CD4-positive, alpha-beta T cell treated with Interleukin-17A for 1 hour (primary cell): ENCODE data around the gene SKA2.
"Not testable (repeated sequence)": the region's sequence is repeated elsewhere in the genome, so short reads cannot be mapped to it uniquely, and the experiment has no call there.

Experiments used
- DNase-seq: peaks from one replicate; pipeline ENCODE4 v3.0.0-alpha.2; 2020

SKA2 gene

DNA sequence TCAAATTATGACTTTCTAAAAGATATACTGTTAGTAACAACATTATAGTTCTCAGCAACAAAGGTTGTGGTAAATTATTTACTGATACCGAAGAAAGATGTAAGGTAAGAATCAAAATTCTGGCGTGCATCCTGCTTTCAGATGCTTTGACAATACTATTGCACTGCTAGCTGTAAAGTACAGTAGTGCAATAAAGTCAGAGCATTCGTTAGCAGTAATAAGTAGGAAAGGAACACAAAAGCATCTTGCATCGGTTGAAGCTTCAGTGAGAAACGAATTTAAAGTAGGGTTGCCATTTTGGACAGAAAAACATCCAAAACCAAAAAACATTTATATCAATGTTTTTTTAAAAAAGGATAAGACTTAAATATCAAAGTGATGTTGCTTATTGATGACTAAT is 4.0 kb downstream of the SKA2 start:
- no peak for DNase-seq

DNA sequence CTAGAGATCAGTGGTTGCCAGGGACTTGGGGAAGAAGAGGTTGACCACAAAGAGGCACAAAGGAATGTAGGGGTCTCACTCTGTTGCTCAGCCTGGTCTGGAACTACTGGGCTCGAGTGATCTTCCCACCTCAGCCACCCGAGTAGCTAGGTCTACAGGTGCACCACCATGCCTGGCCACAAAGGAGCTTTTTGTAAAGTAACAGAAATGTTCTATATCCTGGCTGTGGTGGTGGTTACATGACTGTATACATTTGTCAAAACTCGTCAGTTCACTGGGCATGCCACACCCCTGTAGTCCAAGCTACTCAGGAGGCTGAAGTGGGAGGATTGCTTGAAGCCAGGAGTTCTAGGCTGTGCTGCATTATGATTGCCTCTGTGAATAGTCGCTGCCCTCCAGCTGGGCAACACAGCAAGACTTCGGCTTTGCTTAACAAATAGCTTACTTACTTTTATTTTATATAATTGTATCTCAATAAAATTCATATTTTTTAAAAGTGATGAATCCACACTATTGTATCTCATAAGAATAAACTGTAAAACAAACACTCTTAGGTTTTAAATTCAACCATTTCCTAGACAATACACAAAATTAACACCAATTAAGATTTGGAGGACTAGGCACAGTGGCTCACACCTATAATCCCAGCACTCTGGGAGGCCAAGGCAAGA is 5.0 kb downstream of the SKA2 start:
- no peak for DNase-seq

DNA sequence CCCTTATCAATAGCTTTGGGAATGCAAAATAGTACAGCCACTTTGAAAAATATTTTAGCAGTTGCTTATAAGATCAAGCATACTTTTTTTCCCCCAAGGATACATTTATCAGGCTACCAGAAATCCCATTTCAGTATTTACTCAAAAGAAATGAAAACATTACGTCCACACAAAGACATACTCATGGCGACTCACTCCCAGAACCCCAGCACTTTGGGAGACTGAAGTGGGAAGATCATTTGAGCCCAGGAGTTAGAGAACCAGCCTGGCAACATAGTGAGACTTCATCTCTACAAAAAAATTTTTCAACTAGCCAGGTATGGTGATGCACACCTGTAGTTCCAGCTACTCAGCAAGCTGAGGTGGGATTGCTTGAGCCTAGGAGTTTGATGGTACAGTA is 5.9 kb downstream of the SKA2 start:
- DNase-seq = no peak

DNA sequence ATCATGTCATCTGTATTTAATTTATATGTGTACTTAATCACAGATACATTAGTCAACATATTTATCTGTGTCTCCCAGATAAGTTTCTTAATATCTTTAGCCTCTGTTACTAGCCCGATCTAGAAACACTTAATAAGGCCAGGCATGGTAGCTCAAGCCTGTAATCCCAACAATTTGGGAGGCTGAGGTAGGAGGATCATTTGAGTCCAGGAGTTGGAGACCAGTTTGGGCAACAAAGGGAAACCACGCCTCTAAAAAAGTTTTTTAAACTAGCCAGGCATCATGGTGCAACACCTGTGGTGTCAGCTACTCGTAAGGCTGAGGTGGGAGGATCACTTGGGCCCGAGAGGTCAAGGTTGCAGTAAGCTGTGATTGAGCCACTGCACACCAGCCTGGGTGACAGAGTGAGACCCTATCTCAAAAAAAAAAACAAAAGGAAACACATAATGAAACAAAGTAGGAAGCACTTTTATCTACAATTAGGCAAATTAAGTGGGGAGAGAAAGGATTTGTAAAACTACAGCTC is 9.4 kb downstream of the SKA2 start:
- DNase-seq = no peak

DNA sequence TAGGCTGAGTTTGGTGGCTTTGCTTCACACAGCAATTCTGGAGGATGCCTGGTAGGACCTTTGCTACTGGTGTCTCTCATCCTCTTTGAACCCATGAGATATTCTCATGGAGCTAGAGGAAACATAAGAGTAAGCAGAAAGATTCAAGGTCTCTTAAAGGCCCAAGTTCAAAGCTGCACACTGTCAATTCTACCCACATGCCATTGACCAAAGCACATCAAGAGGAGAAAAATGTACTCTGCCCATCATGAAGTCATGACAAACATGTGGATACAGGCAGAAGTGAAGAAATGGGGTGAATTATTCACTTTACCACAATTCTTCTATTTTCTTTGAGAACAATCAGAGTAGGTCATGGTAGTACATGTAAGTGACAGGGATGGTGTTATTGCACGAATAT is 13.1 kb downstream of the SKA2 start:
- no peak for DNase-seq

DNA sequence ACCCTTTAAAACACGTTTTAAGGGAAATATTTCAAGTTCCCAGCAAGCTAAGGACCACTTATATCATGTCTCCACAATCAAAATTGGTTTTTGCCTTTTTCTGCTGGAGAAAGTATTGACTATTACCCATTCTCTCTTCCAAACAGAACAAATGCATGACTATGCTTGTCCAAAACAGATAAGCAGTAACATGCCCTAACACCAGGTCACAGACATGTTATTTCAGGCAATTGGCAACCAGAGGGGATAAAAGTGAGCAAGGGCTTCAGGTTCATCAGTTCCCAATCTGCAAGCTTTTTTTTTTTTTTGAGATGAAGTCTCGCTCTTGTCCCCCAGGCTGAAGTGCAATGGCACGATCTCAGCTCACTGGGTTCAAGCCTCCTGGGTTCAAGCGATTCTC is 15.0 kb downstream of the SKA2 start:
- no peak for DNase-seq

DNA sequence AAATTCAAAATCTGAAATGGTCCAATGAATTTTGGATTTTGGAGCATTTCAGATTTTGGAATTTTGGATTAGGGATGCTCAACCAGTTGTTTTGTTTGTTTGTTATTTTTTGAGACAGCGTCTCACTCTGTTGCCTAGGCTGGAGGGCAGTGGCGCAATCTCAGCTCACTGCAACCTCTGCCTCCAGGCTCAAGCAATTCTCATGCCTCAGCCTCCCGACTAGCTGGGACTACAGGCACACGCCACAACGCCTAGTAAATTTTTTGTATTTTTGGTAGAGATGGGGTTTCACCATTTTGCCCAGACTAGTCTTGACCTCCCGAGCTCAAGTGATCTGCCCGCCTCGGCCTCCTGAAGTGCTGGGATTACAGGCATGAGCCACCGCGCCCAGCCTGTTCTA is 16.6 kb downstream of the SKA2 start:
- DNase-seq = not testable (repeated sequence)

DNA sequence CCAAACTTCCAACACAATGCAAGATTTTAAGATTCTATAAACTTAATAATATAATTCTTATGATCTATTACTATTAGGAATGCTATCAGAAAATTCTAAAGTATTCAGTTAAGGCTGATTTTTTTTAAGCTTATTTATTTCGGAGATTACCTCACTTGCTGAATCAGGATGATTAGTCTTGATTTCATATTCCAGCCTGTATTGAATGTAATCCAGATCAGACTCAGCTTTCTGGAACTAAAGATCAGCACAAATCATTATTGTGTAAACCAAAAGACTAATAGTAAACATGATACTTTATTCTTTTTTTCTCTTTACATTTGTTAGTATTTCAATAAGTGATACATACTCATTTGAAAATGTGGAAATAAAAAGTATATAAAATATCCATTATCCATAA is 23.9 kb downstream of the SKA2 start:
- DNase-seq = no peak

DNA sequence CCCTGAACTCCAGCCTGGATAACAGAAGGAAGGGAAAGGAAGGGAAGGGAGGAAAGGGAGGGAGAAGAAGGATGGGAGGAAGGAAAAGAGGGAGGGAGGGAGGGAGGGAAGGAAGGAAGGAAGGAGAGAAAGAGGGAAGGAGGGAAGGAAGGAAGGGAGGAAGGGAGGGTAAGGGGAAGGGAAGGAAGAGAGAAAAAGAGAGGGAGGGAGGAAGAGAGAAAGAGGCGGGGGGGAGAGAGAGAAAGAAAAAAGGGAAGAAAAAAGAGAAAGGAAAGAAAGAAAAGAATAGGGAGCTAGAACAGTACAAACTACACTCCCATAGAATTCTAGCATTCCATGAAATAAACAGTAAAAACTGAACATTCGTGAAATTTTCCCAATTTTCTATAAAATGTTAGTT is 25.2 kb downstream of the SKA2 start:
- DNase-seq = no peak

DNA sequence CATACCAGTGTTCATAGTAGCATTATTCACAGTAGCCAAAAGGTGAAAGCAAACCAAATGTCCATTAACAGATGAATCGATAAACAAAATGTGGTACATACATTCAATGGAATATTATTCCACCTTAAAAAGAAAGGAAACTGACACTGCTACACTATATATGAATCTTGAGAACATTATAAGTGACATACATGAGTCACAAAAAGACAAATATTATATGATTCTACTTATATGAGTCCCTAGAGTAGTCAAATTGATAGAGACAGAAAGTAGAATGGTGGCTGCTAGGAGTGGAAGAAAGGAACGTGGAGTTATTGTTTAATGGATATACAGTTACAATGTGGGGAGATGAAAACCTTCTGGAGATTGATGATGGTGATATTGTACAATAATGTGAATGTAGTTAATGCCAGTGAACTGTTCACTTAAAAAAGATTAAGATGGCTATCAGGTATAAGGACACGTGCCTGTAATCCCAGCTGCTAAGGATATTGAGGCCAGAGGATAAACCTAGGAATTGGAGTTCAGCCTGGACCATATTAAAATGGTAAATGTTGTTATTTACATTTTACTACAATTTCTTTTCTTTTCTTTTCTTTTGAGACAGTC is 28.1 kb downstream of the SKA2 start:
- DNase-seq = no peak

DNA sequence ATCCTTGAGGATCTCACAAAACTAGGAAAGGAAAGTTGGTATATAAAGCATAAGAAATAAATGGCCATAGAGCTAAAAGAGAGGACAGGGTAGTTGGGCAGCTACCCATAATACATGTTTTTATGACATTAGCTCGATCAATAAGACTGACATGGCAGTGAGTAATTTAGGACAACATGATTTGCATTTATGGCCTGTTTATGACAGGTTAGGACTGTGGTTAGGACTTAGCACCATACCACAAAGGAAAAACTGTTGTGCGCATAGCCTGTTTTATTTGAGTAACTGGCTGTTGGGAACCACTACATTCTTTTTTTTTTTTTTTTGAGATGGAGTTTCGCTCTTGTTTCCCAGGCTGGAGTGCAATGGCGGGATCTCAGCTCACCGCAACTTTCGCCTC is 30.3 kb downstream of the SKA2 start:
- DNase-seq = no peak

DNA sequence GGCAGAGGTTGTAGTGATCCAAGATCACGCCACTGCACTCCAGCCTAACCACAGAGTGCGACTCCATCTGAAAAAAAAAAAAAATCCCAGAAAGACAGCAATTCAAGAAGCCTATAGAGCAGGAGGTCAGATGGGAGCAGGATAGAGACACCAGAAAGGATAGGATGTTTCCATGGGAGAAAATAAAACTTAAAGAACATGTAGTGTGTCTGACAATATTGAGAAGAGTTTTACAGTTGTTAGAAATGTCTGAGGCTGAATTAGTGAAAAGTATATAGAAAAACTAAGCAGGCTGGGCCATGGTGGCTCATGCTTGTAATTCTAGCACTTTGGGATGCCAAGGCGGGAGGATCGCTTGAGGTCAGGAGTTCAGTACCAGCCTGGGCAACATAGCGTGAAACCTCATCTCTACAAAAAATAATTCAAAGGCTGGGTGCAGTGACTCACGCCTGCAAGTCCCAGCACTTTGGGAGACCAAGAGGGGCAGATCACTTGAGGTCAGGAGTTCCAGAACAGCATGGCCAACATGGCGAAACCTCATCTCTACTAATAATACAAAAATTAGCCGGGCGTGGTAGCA is 33.0 kb downstream of the SKA2 start:
- DNase-seq = no peak

DNA sequence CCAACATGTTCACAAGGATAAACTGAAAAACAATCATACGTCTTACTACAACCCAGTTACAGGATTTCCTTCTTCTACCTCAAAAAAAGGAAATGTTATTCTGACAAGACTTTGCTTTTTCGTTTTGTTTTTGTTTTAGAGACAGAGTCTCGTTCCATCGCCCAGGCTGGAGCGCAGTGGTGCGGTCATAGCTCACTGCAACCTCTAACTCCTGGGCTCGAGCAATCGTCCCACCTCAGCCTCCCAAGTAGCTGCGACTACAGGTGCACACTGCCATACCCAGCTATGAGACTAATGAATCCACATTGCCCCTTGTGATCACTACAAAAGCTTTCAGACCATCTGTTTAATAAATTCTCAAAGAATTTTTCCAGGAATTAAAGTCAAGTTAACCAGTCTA is 39.5 kb downstream of the SKA2 start:
- DNase-seq = no peak

DNA sequence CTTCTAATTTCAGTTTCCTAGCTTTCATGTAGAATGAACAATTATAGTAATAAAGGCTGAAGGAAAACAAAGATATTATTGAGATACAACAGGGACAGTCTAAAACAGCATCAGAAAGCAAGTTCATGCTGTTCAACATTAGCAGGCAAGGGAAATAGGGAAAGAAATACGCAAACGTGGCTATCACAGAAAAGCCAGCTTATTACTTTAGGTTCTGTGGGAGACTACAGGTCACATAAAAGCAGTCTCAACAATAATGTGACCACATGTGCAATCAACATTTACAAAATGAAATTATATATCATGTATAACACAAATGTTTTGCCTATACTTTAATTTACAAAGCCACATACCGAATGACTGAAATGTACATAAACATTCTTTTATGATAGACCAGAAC is 43.4 kb downstream of the SKA2 start:
- no peak for DNase-seq

DNA sequence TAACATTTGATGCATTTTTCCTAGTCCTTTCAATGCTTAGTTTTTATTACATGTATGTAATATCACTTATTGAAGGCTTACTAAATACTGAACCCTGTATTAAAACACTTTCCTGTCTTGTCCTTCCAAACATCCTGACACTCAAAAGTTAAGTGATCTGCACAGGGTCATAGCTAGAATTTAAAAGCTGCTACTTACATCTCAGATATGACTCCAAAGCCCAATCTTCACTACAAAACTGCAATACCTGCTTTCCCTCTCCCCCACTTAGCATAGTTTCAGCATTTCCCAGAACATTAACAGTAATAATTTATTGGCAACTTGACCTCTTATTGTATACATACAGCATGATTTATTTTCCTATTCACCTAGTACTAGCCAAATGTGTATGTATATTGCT is 44.0 kb downstream of the SKA2 start:
- no peak for DNase-seq

DNA sequence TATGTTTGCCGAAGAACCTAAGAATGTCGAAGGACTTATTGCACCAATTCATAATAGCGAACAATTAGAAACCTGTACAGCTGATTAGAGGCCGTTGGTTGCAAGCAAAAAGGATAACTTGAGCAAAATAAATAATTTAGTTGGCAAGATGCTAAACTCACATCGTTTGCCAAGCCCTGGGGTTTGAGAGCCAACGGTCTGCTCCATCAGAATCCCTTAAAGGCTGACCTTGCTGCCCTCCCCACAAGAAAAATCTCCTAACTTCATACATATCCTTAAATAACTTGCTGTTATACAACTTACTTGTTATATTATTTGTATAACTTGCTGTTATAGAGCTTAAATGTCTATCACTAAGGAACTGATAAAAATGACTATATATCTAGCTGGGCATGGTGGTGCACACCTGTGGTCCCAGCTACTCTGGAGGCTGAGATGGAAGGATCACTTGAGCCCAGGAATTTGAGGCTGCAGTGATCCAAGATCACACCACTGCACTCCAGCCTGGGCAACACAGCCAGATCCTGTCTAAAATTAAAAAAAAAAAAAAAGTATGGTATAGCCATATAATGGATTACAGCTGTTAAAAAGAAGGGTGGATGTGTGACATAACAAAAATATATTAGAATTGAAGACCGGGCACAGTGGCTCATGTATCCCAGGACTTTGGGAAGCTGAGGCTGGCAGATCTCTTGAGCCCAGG is 46.4 kb downstream of the SKA2 start:
- no peak for DNase-seq

DNA sequence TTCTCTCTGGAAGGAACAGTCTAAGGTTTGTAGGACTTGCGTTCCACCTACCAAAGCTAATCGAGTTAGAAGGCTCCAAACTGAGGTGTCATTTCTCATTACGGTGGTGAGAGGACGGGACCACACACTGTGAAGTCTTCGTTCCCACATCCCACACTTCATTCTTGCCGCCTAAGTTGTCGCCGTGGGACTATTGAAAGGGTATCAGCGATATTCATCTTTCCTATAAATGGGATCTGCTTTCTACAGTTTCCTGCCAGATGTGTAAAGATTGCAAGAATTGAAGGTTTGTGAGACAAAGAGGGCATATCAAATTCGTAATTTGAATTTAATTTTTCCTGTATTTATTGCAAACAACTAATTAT is 47.7 kb downstream of the SKA2 start:
- no peak for DNase-seq

DNA sequence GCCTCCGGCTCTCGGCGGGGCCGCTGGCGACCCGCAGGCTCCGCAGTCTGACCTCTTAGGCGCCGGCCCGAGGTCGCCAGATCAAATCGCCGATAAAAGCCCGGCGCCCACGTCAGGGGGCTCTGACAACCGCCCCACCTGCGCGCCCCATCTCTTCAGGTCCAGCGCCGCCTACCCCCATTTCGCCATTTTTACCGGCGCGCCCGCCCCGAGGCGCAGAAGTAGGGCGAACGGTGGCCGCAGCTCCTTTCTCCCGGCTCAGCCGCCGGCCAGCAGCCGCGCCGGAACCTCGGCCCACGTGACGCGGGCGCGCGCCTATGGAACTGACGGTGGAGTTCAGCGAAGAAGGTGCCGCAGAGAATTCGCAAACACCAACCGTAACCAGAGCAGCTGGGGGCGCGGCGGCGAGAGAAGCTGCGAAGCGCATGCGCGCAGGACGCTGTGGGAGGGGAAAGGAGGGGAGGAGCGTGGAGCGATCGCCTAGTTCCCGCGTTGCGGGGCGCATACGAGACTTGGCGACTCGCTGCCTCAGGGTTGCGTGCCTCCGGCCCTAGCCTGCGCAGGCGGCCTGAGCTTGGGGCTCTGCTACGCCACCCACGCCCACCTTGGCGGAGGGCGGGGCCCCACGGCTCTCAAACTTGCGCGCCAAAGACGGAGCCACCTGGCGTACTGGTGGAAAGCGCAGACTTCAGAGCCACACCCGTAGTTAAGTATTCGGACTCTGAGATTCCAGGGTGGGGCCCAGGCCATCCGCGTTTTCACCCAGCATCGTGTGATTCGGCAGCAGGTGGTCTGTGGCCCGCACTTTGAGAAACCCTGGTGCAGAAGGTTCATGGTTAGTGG is 48.3 kb downstream of the SKA2 start, which contains the start of gene TRIM37:
TSS of gene TRIM37 (minus strand) at position 418 of the 843 bp plus-strand sequence. CDS start 419 bp downstream, outside the sequence.
- peak; percentile 99 for DNase-seq

DNA sequence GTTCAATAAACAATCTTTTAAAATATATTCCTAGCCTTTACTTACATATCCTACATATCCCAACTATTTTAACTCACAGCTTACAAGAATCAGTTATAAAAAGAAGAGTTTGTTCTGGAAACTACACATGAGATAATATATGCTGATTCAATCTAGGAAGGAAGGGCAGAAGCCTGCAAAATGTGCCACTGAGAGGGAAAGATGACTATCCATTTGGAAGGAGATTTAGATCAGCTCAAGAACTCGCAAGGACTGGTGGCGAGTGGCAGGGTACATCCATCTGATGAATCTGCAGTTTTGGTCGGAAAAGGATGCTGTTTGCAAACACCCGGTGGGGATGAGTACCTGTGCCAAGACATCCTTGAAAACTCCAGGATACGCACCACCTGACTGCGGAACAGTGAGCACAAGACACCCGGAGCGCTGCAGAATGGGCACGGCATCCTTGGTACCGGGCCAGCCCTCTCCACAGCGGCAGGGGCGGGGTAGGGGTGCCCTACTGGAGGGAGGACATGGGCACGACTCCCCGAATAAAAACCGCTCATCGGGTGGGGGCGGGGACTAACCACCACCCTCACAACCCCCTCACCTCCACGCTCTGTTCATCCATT is 49.0 kb downstream of the SKA2 start:
- peak; percentile 82 for DNase-seq

DNA sequence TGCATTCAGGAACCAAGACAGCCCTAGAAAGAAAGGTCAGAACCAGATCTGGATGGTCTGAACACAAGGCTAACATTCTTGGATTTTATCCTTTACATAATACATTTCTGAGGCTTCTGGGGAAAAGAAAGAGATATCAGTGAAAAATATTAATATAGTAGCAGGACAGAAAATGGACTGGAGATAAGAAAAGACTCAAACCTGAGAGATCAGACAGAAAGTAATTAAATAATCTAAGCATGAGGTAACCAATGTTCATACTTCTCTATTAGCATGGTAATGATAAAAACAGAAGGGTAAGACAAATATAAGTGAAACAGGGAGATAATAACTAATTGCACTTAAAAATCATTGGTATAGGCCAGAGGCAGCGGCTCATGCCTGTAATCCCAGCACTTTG is 53.8 kb downstream of the SKA2 start:
- DNase-seq = no peak

DNA sequence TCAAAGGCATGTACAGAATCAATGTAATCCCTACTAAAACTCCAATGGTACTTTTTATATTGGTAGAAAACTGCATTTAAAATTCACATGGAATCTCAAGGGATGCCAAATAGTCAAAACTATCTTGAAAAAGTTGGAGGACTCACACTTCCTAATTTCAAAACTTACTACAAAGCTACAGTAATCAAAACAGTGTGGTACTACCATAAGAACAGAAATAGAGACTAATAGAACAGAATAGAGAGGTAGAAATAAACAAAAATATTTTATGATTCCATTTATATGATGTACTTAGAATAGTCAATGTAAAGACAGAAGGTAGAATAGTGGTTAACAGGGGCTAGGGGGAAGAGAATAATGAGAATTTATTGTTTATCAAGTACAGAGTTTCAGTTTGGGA is 57.1 kb downstream of the SKA2 start:
- no peak for DNase-seq

DNA sequence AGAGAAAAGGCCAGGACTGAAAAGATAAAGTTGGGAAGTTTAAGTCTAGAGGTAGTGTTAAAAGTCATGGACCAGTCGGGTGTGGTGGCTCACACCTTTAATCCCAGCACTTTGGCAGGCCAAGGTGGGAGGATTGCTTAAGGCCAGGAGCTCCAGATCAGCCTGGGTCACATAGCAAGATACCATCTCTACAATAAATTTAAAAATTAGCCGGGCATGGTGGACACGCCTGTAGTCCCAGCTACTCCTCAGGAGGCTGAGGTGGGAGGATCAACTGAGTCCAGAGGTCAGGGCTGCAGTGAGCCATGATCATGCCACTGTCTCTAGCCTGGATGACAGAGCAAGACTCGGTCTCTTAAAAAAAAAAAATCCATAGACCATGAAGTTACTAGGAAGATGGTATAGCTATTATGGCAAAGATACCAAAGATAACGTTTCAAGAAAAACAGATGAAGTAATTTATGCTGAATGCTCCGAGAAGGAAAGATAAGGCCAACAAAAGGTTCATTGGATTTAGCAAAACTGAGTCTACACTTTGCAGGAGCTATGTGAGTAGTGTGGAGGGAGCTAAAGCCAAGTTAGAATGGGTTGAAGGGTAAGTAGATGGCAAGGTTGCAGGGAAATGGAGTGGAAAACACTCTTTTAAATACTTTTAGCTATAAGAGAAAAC is 60.0 kb downstream of the SKA2 start:
- no peak for DNase-seq
